OCI-LY1 (cell line): ENCODE measurements around the gene NUMBL.

Experiments
- CTCF ChIP-seq: fragments of 200-600 bp; sonication (generic), shearing (Covaris generic); IDR thresholded peaks from 2 replicates; pipeline ENCODE4 v1.5.1; 2017; ENCODE audit warnings: mild to moderate bottlenecking, antibody characterized with exemption, low read length, moderate library complexity, mixed read lengths
- EZH2 ChIP-seq: fragments of 200-600 bp; sonication (generic), shearing (Covaris generic); IDR thresholded peaks from 2 replicates; pipeline ENCODE4 v1.8.0; 2017; ENCODE audit warnings: borderline replicate concordance, mixed run types, mild to moderate bottlenecking, antibody characterized with exemption, low read length, moderate library complexity, mixed read lengths

DNA sequence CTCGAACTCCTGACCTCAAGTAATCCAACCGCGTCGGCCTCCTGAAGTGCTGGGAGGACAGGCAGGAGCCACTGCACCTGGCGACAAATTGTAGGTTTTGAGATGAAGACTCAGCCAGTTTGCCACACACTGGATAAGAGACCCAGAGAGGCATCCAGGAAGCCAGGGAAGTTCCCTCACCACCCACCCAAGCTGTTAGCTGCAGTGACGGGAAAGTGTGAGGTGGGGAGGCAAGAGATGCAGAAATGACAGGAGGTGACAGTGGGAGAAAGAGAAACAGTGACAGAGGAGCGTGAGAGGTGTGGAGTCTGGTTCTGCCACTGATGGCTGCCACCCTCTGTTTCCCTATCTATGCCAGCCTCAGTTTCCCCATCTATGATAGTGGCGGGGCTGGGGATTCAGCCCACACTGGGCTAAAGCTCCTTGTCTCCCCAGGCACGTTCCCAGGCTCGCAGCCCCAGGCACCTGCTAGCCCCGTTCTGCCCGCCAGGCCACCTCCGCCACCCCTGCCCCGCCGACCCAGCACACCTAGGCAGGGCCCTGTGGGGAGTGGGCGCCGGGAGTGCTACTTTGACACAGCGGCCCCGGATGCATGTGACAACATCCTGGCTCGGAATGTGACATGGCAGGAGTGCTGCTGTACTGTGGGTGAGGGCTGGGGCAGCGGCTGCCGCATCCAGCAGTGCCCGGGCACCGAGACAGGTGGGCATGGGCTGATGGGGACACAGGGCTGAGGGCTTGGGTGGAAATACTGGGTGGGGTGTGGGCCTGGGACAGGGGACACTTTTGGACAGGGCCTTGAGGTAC lies 68.3 kb downstream of the NUMBL start:
- TF ChIP-seq CTCF (no peak), EZH2 (no peak)
